ENCODE measurements around the gene SPSB4. TPM values are rescaled to one million over a fixed set of nuclear protein-coding genes. Genes with fewer than 3 reads are reported as not detected.

SPSB4 gene
- total and polyA plus RNA-seq, 2 donors (not counting 3 experiments of a cell fraction or from before 2014, with no cell fraction given): 0.06 to 0.22 TPM

DNA sequence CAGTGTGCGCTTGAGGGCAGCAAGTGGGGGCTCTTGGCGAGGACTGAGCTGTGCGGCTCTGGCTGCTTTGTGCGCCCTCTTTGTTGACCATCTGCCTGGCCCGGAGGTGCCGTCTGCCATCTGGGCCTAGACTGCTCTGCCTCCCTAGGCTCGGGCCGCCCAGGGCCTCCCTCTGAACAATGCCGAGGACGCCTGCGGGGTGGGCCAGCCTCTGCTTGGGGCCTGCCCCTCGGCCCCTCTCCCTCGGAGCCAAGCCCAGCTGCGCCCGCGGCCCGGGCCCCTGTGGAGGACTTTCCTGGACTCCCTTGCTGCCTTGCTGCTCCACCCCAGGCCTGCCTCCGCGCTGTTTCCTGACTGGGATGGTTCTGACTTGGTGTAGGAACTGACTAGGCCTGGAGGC is 31.9 kb upstream of the SPSB4 start:
- H3K9me1 ChIP-seq (replicated peaks; ENCODE audit: control insufficient read depth, extremely low read depth, insufficient read depth, low read length): no peaks in the 10 kb centered on the region
- intact Hi-C loops (cut with micrococcal nuclease) (no loop called here), dilution Hi-C loops (cut with MboI; ENCODE audit: extremely low pct_ligation_motif_present, low sequenced_read_pairs) (no loop called here)
- no peak for FAIRE-seq
- H3K27ac ChIP-seq (ENCODE audit: insufficient read depth, low read depth, low read length): no peak overlapping the region
- no peaks in the 10 kb centered on the region for H3K36me3 ChIP-seq (ENCODE audit: control insufficient read depth in 2 of 2, extremely low read depth in 1 of 2, insufficient read depth in 2 of 2, low read length in 2 of 2)
- DNase-seq (ENCODE audit: low read depth, low spot score): no peak
- ChIA-PET CTCF (no interaction called here), POLR2A (no interaction called here)
- H3K4me2 ChIP-seq (ENCODE audit: insufficient read depth, low read length): no peak overlapping the region
- no TSS peak for BruUV-seq (replicated peaks)
- H3K27me3 ChIP-seq (ENCODE audit: control insufficient read depth in 2 of 2, insufficient read depth in 2 of 2, low read length in 2 of 2): peaks cover 0 to 3% of the 10 kb centered on the region in 2 experiments
- H3K79me2 ChIP-seq (ENCODE audit: control insufficient read depth, insufficient read depth, low read length): no peaks in the 10 kb centered on the region
- TF ChIP-seq, protein P1, sequence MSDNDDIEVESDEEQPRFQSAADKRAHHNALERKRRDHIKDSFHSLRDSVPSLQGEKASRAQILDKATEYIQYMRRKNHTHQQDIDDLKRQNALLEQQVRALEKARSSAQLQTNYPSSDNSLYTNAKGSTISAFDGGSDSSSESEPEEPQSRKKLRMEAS (IDR thresholded peaks at IDR 0.05; ENCODE audit: insufficient read depth, insufficient read length): no peak
- TF ChIP-seq FOS (IDR thresholded peaks at IDR 0.05; ENCODE audit: borderline replicate concordance, insufficient read depth, low read length): no peak
- TF ChIP-seq JUN (IDR thresholded peaks at IDR 0.05; ENCODE audit: borderline replicate concordance, insufficient read depth, insufficient read length, low read depth): no peak
- TF ChIP-seq POLR2AphosphoS5 (IDR thresholded peaks at IDR 0.05; ENCODE audit: insufficient read depth, low read depth, low read length): no peak
- no peak for TF ChIP-seq GATA2 (IDR thresholded peaks at IDR 0.05; ENCODE audit: insufficient read depth, insufficient read length, low read depth, low read length)
- TF ChIP-seq, protein P2, sequence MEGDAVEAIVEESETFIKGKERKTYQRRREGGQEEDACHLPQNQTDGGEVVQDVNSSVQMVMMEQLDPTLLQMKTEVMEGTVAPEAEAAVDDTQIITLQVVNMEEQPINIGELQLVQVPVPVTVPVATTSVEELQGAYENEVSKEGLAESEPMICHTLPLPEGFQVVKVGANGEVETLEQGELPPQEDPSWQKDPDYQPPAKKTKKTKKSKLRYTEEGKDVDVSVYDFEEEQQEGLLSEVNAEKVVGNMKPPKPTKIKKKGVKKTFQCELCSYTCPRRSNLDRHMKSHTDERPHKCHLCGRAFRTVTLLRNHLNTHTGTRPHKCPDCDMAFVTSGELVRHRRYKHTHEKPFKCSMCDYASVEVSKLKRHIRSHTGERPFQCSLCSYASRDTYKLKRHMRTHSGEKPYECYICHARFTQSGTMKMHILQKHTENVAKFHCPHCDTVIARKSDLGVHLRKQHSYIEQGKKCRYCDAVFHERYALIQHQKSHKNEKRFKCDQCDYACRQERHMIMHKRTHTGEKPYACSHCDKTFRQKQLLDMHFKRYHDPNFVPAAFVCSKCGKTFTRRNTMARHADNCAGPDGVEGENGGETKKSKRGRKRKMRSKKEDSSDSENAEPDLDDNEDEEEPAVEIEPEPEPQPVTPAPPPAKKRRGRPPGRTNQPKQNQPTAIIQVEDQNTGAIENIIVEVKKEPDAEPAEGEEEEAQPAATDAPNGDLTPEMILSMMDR (IDR thresholded peaks at IDR 0.05; ENCODE audit: extremely low read depth in 1 of 2, insufficient read depth in 1 of 2, low read depth in 1 of 2, low read length in 2 of 2): no peak
- TF ChIP-seq POLR2A (IDR thresholded peaks at IDR 0.05; ENCODE audit: low read depth, low read length): no peak
- no peak for TF ChIP-seq MYC (IDR thresholded peaks at IDR 0.05; ENCODE audit: low read depth, low read length)
- TF ChIP-seq EZH2 (IDR thresholded peaks at IDR 0.05; ENCODE audit: borderline replicate concordance, low read depth, low read length, severe bottlenecking): no peak
- no peak overlapping the region for H2AFZ ChIP-seq (ENCODE audit: low read depth, low read length)
- no peaks in the 10 kb centered on the region for H3K4me1 ChIP-seq (ENCODE audit: control insufficient read depth, extremely low read depth, insufficient read depth, low read length)
- no peaks in the 10 kb centered on the region for H3K9me3 ChIP-seq (replicated peaks; ENCODE audit: control insufficient read depth, insufficient read depth, low read length)
- no peak overlapping the region for H3K9ac ChIP-seq (replicated peaks; ENCODE audit: extremely low read depth, insufficient read depth, low read length)
- no peaks in the 10 kb centered on the region for H4K20me1 ChIP-seq (replicated peaks; ENCODE audit: control insufficient read depth, extremely low read depth, insufficient read depth, low read length)
- H3K4me3 ChIP-seq (replicated peaks in 1 of 3; ENCODE audit: insufficient read depth in 1 of 3, low read depth in 1 of 3, low read length in 3 of 3): no peak overlapping the region
